ENCODE results near the gene OR4Q3.
"Not testable (repeated sequence)": the region's sequence is repeated elsewhere in the genome, so short reads cannot be mapped to it uniquely, and the experiment has no call there.

The OR4Q3 gene

GRCh38 chr14:19775587-19775986, 32.2 kb downstream of the OR4Q3 start:
- no peak for TF ChIP-seq CTCF (conservative IDR thresholded peaks at IDR 0.05; ENCODE audit: low read depth)
- CTCF ChIA-PET: no interaction called here
- DNase-seq (ENCODE audit: low spot score): no peak
- POLR2A ChIA-PET (ENCODE audit: low non-redundant PET): no interaction called here
- no peak overlapping the region for H3K27ac ChIP-seq

- CTCF ChIA-PET; H3K27ac ChIP-seq; POLR2A ChIA-PET (ENCODE audit: low non-redundant PET); DNase-seq (ENCODE audit: low spot score): not testable (repeated sequence)
Observed at GRCh38 chr14:19785848-19786247, 42.5 kb downstream of the OR4Q3 start.

DNA sequence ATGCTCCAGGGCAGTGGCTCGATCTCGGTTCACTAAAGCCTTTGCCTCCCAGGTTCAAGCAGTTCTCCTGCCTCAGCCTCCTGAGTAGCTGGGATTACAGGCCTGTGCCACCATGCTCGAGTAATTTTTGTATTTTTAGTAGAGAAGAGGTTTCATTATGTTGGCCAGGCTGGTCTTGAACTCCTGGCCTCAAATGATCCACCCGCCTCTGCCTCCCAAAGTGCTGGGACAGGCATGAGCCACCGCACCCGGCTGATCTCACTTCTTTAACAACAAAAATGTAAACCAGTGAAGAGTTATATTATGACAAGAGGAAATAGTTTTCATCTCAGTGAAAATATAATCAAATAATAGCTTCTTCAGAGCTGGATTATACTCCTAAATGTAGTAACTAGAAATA, 43.9 kb downstream of the OR4Q3 start:
- CTCF ChIA-PET; H3K27ac ChIP-seq; POLR2A ChIA-PET (ENCODE audit: low non-redundant PET); DNase-seq (ENCODE audit: low spot score): not testable (repeated sequence)

- CTCF ChIA-PET; H3K27ac ChIP-seq; POLR2A ChIA-PET (ENCODE audit: low non-redundant PET); DNase-seq (ENCODE audit: low spot score): not testable (repeated sequence)
Observed at GRCh38 chr14:19788150-19788549, 44.8 kb downstream of the OR4Q3 start.

DNA sequence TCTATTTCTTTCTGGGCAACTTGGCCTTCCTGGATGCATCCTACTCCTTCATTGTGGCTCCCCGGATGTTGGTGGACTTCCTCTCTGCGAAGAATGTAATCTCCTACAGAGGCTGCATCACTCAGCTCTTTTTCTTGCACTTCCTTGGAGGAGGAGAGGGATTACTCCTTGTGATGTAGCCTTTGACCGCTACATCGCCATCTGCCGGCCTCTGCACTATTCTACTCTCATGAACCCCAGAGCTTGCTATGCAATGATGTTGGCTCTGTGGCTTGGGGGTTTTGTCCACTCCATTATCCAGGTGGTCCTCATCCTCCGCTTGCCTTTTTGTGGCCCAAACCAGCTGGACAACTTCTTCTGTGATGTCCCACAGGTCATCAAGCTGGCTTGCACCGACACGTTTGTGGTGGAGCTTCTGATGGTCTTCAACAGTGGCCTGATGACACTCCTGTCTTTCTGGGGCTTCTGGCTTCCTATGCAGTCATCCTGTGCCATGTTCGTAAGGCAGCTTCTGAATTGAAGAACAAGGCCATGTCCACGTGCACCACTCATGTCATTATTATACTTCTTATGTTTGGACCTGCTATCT, 53.2 kb downstream of the OR4Q3 start:
- CTCF ChIA-PET; DNase-seq (ENCODE audit: low spot score); POLR2A ChIA-PET (ENCODE audit: low non-redundant PET); H3K27ac ChIP-seq: not testable (repeated sequence)
